Measurements from ENCODE around the gene CDKAL1. TPM values are rescaled to one million over a fixed set of nuclear protein-coding genes. Genes with fewer than 3 reads are reported as not detected.

Gene CDKAL1
- total RNA-seq, 1 donor, result 20.0 TPM

- no peak overlapping the region for H3K4me3 ChIP-seq (ENCODE audit: low read depth, low read length)
- TF ChIP-seq CTCF (IDR thresholded peaks at IDR 0.05; ENCODE audit: insufficient read depth, low read length), result no peak
- no peak for DNase-seq (ENCODE audit: low read depth)
These were observed 577.0 kb downstream of the CDKAL1 start for GRCh38 chr6:21111093-21111725.

- no peak overlapping the region for H3K4me3 ChIP-seq (ENCODE audit: low read depth, low read length)
- peak; percentile 77 for DNase-seq (ENCODE audit: low read depth)
- TF ChIP-seq CTCF (IDR thresholded peaks at IDR 0.05; ENCODE audit: insufficient read depth, low read length), result no peak
These were observed 580.9 kb downstream of the CDKAL1 start for GRCh38 chr6:21115111-21115510.

GRCh38 chr6:21116736-21117135, 582.5 kb downstream of the CDKAL1 start:
- DNase-seq (ENCODE audit: low read depth), result no peak
- TF ChIP-seq CTCF (IDR thresholded peaks at IDR 0.05; ENCODE audit: insufficient read depth, low read length), result no peak
- no peak overlapping the region for H3K4me3 ChIP-seq (ENCODE audit: low read depth, low read length)

GRCh38 chr6:21118216-21118780, 584.0 kb downstream of the CDKAL1 start:
- no peak for TF ChIP-seq CTCF (IDR thresholded peaks at IDR 0.05; ENCODE audit: insufficient read depth, low read length)
- no peak for DNase-seq (ENCODE audit: low read depth)
- no peak overlapping the region for H3K4me3 ChIP-seq (ENCODE audit: low read depth, low read length)

- TF ChIP-seq CTCF (IDR thresholded peaks at IDR 0.05; ENCODE audit: insufficient read depth, low read length), result no peak
- DNase-seq (ENCODE audit: low read depth), result no peak
- H3K4me3 ChIP-seq (ENCODE audit: low read depth, low read length), result no peak overlapping the region
These were observed 587.4 kb downstream of the CDKAL1 start for GRCh38 chr6:21121636-21122136.

- no peak overlapping the region for H3K4me3 ChIP-seq (ENCODE audit: low read depth, low read length)
- TF ChIP-seq CTCF (IDR thresholded peaks at IDR 0.05; ENCODE audit: insufficient read depth, low read length), result no peak
- no peak for DNase-seq (ENCODE audit: low read depth)
These were observed 589.5 kb downstream of the CDKAL1 start for GRCh38 chr6:21123507-21124436.
